Activated T-helper 2 cell treated with anti-CD3 and anti-CD28 coated beads, Interferon-gamma antibody, Interleukin-2, Interleukin-4, amounts not matched to agents 10 μg/mL and 5 μg/mL and 100 μg/mL, durations not matched to agents 14 hours and 24 hours and 36 hours (primary cell): ENCODE data around the gene AGAP2. TPM values are rescaled to one million over a fixed set of nuclear protein-coding genes. Genes with fewer than 3 reads are reported as not detected.
"Not testable (repeated sequence)": the region's sequence is repeated elsewhere in the genome, so short reads cannot be mapped to it uniquely, and the experiment has no call there.

Experiments used
- DNase-seq: peaks from one replicate; pipeline ENCODE4 v3.0.0; 2021; ENCODE audit warnings: low spot score
- H3K27ac Mint-ChIP-seq: one replicate; pipeline ENCODE4 v1.8.0; 2021; ENCODE audit warnings: mixed read lengths
- H3K27me3 Mint-ChIP-seq: one replicate; pipeline ENCODE4 v1.8.0; 2021; ENCODE audit warnings: low read depth, mixed read lengths
- H3K36me3 Mint-ChIP-seq: one replicate; pipeline ENCODE4 v1.8.0; 2021; ENCODE audit warnings: low read depth, mixed read lengths
- H3K4me1 Mint-ChIP-seq: one replicate; pipeline ENCODE4 v1.8.0; 2021; ENCODE audit warnings: low read depth, mixed read lengths
- H3K4me3 Mint-ChIP-seq: one replicate; pipeline ENCODE4 v1.8.0; 2021; ENCODE audit warnings: low read depth, mild to moderate bottlenecking, moderate library complexity, mixed read lengths
- H3K9me3 Mint-ChIP-seq: one replicate; pipeline ENCODE4 v1.8.0; 2021; ENCODE audit warnings: mixed read lengths
- intact Hi-C: fragments of 100-400 bp; cut with micrococcal nuclease; formaldehyde crosslinking; loops from one replicate; pipeline ENCODE4 v1.15.1; 2023
- total RNA-seq: library from RNA; stranded (reverse); gene quantifications from 2 replicates; pipeline ENCODE4 v1.2.3, GENCODE V29; 2022

The AGAP2 gene
- total RNA-seq, 1 donor from 2014 or later = 29.0 TPM

DNA sequence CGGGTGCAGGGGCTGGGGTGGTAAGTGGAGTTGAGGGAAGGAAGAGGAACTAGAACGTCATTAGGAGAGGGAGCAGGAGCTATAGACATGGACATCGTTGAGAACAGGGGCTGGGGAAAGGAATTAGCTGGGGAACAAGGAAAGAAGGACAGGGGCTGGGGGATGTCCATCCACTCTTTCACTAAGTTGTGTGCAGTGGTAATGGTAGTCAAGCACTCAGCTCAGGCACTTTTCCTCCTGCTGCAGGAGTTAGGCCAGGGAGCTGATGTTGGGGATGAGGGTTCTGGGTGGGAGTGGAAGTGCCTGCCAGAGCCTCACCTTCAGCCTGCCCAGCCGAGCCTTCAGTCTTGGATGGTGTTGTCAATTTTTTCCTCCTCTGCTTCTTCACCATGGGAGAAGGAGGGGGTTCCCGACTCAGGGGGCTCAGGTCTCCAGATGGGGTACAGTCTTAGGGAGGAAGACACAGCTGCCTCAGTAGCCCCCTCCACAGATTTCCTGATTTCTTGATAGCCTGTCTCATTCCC, 9.2 kb downstream of the AGAP2 start:
- no peak overlapping the region for H3K4me3 Mint-ChIP-seq
- intact Hi-C loops = no loop called here
- H3K36me3 Mint-ChIP-seq = peaks cover 59% of the 10 kb centered on the region
- no peaks in the 10 kb centered on the region for H3K27me3 Mint-ChIP-seq
- H3K9me3 Mint-ChIP-seq = no peaks in the 10 kb centered on the region
- H3K4me1 Mint-ChIP-seq = no peaks in the 10 kb centered on the region
- H3K27ac Mint-ChIP-seq = no peak overlapping the region
- no peak for DNase-seq

GRCh38 chr12:57727758-57728395, 10.7 kb downstream of the AGAP2 start:
- Mint-ChIP-seq H3K27me3 (no peaks in the 10 kb centered on the region), H3K4me1 (no peaks in the 10 kb centered on the region), H3K9me3 (no peaks in the 10 kb centered on the region), H3K4me3 (no peak overlapping the region), H3K27ac (no peak overlapping the region), H3K36me3 (peaks cover 53% of the 10 kb centered on the region)
- no peak for DNase-seq
- intact Hi-C loops = no loop called here

DNA sequence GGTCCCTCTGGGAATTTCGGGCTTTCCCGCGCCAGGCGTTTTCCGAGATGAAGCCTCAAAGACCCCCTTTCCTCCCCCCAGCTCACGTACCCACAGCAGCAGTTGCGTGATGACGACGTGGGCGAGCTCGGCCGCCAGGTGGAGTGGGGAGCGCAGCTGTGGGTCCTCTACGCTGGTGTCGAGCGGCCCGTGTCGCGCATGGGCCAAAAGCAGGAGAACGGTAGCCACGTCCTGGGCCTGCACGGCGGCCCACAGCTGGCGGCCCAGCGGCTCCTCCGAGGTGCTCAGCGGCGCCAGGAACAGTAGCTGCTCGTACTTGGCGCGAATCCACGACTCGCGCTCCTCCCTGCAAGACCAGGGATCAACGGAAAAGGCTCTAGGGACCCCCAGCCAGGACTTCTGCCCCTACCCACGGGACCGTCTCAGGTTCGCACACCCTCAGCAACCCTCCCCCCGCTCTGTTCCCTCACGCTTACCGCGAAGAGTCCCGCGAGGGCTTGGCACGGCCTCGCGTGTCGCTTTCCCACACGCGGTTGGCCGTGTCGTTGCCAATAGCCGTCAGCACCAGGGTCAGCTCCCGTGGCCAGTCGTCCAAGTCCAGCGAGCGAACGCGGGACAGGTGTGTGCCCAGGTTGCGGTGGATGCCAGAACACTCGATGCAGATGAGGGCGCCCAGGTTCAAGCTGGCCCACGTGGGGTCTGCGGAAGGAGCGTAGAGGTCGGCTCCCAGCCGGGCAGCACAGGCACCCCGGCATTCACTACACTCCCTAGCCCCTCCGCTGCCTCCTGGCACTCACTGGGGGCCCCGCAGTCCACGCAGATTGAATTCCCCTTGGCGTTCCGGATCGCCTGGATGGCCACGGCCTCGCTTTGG, 11.4 kb downstream of the AGAP2 start:
- H3K27me3 Mint-ChIP-seq = no peaks in the 10 kb centered on the region
- intact Hi-C loops = no loop called here
- no peaks in the 10 kb centered on the region for H3K4me1 Mint-ChIP-seq
- peaks cover 45% of the 10 kb centered on the region for H3K36me3 Mint-ChIP-seq
- no peaks in the 10 kb centered on the region for H3K9me3 Mint-ChIP-seq
- no peak overlapping the region for H3K4me3 Mint-ChIP-seq
- no peak overlapping the region for H3K27ac Mint-ChIP-seq
- DNase-seq = no peak

GRCh38 chr12:57726151-57726883, 12.2 kb downstream of the AGAP2 start:
- Mint-ChIP-seq H3K27me3 (no peaks in the 10 kb centered on the region), H3K9me3 (no peaks in the 10 kb centered on the region), H3K27ac (no peak overlapping the region), H3K36me3 (peaks cover 44% of the 10 kb centered on the region), H3K4me3 (no peak overlapping the region), H3K4me1 (no peaks in the 10 kb centered on the region)
- intact Hi-C loops = no loop called here
- no peak for DNase-seq

GRCh38 chr12:57725851-57726150, 12.7 kb downstream of the AGAP2 start:
- H3K9me3 Mint-ChIP-seq = no peaks in the 10 kb centered on the region
- intact Hi-C loops = no loop called here
- H3K4me1 Mint-ChIP-seq = no peaks in the 10 kb centered on the region
- no peaks in the 10 kb centered on the region for H3K27me3 Mint-ChIP-seq
- H3K36me3 Mint-ChIP-seq = peaks cover 42% of the 10 kb centered on the region
- H3K4me3 Mint-ChIP-seq = no peak overlapping the region
- H3K27ac Mint-ChIP-seq = no peak overlapping the region
- DNase-seq = no peak

DNA sequence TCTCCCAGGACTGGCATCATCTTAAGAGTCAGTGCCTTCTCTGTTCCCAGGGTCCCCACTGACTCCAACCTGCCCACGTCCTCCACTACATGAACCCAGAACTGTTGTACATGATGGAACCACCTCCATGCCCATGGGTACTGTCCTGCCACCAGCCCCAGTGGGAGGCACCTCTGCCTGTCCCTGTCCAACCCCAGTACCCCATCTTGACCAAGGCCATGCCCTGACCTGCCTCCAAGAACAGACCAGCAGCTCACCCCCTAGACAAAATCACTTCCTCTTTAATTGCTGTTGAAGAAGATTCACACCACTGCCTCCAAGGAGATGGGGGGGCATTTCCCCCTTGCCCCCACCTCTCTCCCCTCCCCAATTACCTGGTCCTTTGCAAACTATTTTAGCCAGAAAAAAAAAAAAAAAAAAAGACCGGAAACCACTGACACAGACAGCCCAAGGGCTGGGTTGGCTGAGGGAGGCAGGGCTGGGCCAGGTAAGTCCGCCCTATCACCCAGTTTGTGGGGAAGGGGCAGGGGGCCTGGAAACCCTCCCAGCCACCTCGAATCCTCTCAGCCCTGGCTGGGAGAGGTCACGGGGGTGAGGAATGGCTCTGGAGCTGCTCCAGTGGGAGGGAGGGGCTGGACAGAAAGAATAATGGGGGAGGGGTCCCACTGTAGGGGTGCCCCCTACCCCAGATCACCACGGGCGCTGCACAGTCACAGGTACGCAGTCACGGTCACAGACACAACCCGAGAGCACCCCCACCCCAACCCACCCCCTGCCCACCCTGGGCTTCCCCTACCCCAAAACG, 13.4 kb downstream of the AGAP2 start:
- Mint-ChIP-seq H3K4me1 (no peaks in the 10 kb centered on the region), H3K27me3 (no peaks in the 10 kb centered on the region), H3K4me3 (no peak overlapping the region), H3K9me3 (no peaks in the 10 kb centered on the region), H3K36me3 (peaks cover 39% of the 10 kb centered on the region), H3K27ac (no peak overlapping the region)
- DNase-seq = no peak
- intact Hi-C loops = no loop called here

- H3K27me3 Mint-ChIP-seq = no peaks in the 10 kb centered on the region
- H3K4me1 Mint-ChIP-seq = no peaks in the 10 kb centered on the region
- intact Hi-C loops = no loop called here
- no peaks in the 10 kb centered on the region for H3K9me3 Mint-ChIP-seq
- no peak overlapping the region for H3K27ac Mint-ChIP-seq
- DNase-seq = no peak
- peaks cover 44% of the 10 kb centered on the region for H3K36me3 Mint-ChIP-seq
- no peak overlapping the region for H3K4me3 Mint-ChIP-seq
Measured at GRCh38 chr12:57724003-57724935, 14.3 kb downstream of the AGAP2 start.

- intact Hi-C loops = no loop called here
- DNase-seq = no peak
- Mint-ChIP-seq H3K4me3 (no peak overlapping the region), H3K4me1 (no peaks in the 10 kb centered on the region), H3K36me3 (peaks cover 45% of the 10 kb centered on the region), H3K27me3 (no peaks in the 10 kb centered on the region), H3K27ac (no peak overlapping the region), H3K9me3 (no peaks in the 10 kb centered on the region)
Measured at GRCh38 chr12:57723630-57723962, 14.9 kb downstream of the AGAP2 start.

GRCh38 chr12:57722716-57723629, 15.6 kb downstream of the AGAP2 start:
- Mint-ChIP-seq H3K27me3 (no peaks in the 10 kb centered on the region), H3K27ac (no peak overlapping the region), H3K36me3 (peaks cover 44% of the 10 kb centered on the region), H3K9me3 (no peaks in the 10 kb centered on the region), H3K4me1 (no peaks in the 10 kb centered on the region), H3K4me3 (no peak overlapping the region)
- no peak for DNase-seq
- intact Hi-C loops = no loop called here

- H3K27me3 Mint-ChIP-seq, intact Hi-C loops, DNase-seq, H3K4me1 Mint-ChIP-seq, H3K9me3 Mint-ChIP-seq, H3K4me3 Mint-ChIP-seq, H3K27ac Mint-ChIP-seq: not testable (repeated sequence)
- peaks cover 45% of the 10 kb centered on the region for H3K36me3 Mint-ChIP-seq
Measured at GRCh38 chr12:57721846-57722608, 16.5 kb downstream of the AGAP2 start.
